Panc1 (cell line): ENCODE data around the gene RPL7L1. TPM values are rescaled to one million over a fixed set of nuclear protein-coding genes. Genes with fewer than 3 reads are reported as not detected.
"Not testable (repeated sequence)": the region's sequence is repeated elsewhere in the genome, so short reads cannot be mapped to it uniquely, and the experiment has no call there.

Experiments
- ATAC-seq: fragments of 200-7000 bp; cut with Tn5 transposase; 2 replicates; pipeline ENCODE4 v1.9.1; 2020; ENCODE audit warnings: mild to moderate bottlenecking, moderate library complexity
- BruUV-seq: library from RNA; stranded (reverse); fragments of 400-500 nt; replicated peaks from 2 replicates; lab custom pipeline; 2021; lab: Mats Ljungman, UMichigan
- CTCF ChIA-PET: fragments of 300-600 bp; sonication (Branson Sonifier 250); formaldehyde crosslinking; loops from one replicate; lab custom pipeline; 2022; ENCODE audit warnings: antibody characterized with exemption; lab: Charles Lee
- POLR2A ChIA-PET: fragments of 300-600 bp; sonication (Branson Sonifier 250); formaldehyde crosslinking; loops from one replicate; lab custom pipeline; 2022; ENCODE audit warnings: antibody characterized with exemption; lab: Charles Lee
- DNase-seq: peaks from one replicate; pipeline ENCODE4 v3.0.0-alpha.2; 2010; ENCODE audit warnings: low read depth, low spot score
- H3K27ac ChIP-seq: 2 replicates; pipeline ENCODE4 v1.5.1; 2011; ENCODE audit warnings: mild to moderate bottlenecking, low read length, inconsistent platforms
- H3K27me3 ChIP-seq: fragments of 200-500 bp; sonication (Bioruptor generic); 2 replicates; pipeline ENCODE4 v1.6.0; 2014; ENCODE audit warnings: low read length, inconsistent platforms; ENCODE audit not compliant: control insufficient read depth, insufficient read depth
- H3K36me3 ChIP-seq: fragments of 200-500 bp; sonication (Bioruptor generic); 2 replicates; pipeline ENCODE4 v1.5.1; 2014; ENCODE audit warnings: inconsistent platforms, mild to moderate bottlenecking, low read length, moderate library complexity; ENCODE audit not compliant: control insufficient read depth, insufficient read depth
- H3K4me1 ChIP-seq: 2 replicates; pipeline ENCODE4 v1.5.1; 2011; ENCODE audit warnings: inconsistent platforms, mild to moderate bottlenecking, low read length, moderate library complexity; ENCODE audit not compliant: control insufficient read depth, insufficient read depth
- H3K4me3 ChIP-seq, 2 experiments: 2 replicates each; pipeline ENCODE4 v1.5.1; 2011 to 2012; ENCODE audit warnings: low read depth in 2 of 2, low read length in 2 of 2, mild to moderate bottlenecking in 2 of 2, inconsistent platforms in 1 of 2, moderate library complexity in 1 of 2
- H3K9me3 ChIP-seq: fragments of 200-500 bp; sonication (Bioruptor generic); 2 replicates; pipeline ENCODE4 v1.5.1; 2014; ENCODE audit warnings: low read depth, mild to moderate bottlenecking, inconsistent platforms, low read length, moderate library complexity; ENCODE audit not compliant: control insufficient read depth, insufficient read depth
- POLR2AphosphoS5 ChIP-seq: IDR thresholded peaks from 2 replicates; pipeline ENCODE4 v1.6.1; 2012; ENCODE audit warnings: mild to moderate bottlenecking, low read depth, low read length, moderate library complexity
- SIN3A ChIP-seq: IDR thresholded peaks from 2 replicates; pipeline ENCODE4 v1.6.1; 2012; ENCODE audit warnings: low read depth, mild to moderate bottlenecking, low read length, moderate library complexity, borderline replicate concordance; ENCODE audit not compliant: insufficient read depth
- TCF7L2 ChIP-seq: IDR thresholded peaks from 2 replicates; pipeline ENCODE4 v1.6.1; 2011; ENCODE audit warnings: mild to moderate bottlenecking, low read depth, low read length, inconsistent platforms
- in situ Hi-C: cut with HindIII; loops from 2 replicates; pipeline ENCODE4 v1.10.0; 2016; ENCODE audit warnings: low sequenced_read_pairs, low pct_unique_long_range_greater_than_20kb
- intact Hi-C: fragments of 100-400 bp; cut with micrococcal nuclease; formaldehyde crosslinking; loops from one replicate; pipeline ENCODE4 v1.10.0; 2022; ENCODE audit not compliant: unreplicated experiment
- total RNA-seq: library from RNA; stranded (reverse); gene quantifications from one replicate; pipeline ENCODE4 v1.2.1, GENCODE V29; 2021; ENCODE audit not compliant: unreplicated experiment
- TF ChIP-seq, protein P1 (sequence below): fragments of 450-650 bp; IDR thresholded peaks from 2 replicates; pipeline ENCODE4 v1.5.1; 2017; ENCODE audit warnings: mild to moderate bottlenecking
- TF ChIP-seq, protein P2 (sequence below), 2 experiments: IDR thresholded peaks; 2 replicates each; pipeline ENCODE4 v1.6.1; 2011 to 2012; ENCODE audit warnings: low read depth in 2 of 2, control low read depth in 1 of 2, low read length in 1 of 2, mild to moderate bottlenecking in 1 of 2, moderate library complexity in 1 of 2; ENCODE audit not compliant: insufficient read depth in 1 of 2

The RPL7L1 gene
- total RNA-seq, 1 experiment from 2014 or later = 109 TPM

DNA sequence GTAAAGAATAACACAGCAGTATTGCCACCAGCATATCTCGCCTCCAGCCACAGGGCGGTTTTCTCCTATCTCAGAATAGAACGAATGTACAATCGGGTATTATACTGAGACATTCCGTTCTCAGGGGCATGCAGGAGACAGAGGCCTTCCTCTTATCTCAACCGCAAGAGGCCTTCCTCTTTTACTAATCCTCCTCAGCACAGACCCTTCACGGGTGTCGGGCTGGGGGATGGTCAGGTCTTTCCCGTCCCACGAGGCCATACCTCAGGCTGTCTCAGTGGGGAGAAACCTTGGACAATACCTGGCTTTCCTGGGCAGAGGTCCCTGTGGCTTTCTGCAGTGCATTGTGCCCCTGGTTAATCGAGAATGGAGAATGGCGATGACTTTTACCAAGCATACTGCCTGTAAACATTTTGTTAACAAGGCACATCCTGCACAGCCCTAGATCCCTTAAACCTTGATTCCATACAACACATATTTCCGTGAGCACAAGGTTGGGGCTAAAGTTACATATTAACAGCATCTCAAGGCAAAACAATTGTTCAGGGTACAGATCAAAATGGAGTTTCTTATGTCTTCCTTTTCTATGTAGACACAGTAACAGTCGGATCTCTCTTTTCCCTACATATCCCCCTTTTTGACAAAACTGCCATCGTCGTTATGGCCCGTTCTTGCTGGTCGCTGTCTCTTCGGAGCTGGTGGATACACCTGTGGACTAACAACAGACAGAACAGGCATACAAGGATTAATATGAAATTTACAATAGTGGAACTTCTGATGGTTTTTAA is 14.8 kb downstream of the RPL7L1 start:
- H3K4me1 ChIP-seq, H3K4me3 ChIP-seq, intact Hi-C loops, POLR2A ChIA-PET, H3K36me3 ChIP-seq, ATAC-seq, BruUV-seq, H3K27me3 ChIP-seq, in situ Hi-C loops, H3K9me3 ChIP-seq, H3K27ac ChIP-seq, DNase-seq, CTCF ChIA-PET: not testable (repeated sequence)

DNA sequence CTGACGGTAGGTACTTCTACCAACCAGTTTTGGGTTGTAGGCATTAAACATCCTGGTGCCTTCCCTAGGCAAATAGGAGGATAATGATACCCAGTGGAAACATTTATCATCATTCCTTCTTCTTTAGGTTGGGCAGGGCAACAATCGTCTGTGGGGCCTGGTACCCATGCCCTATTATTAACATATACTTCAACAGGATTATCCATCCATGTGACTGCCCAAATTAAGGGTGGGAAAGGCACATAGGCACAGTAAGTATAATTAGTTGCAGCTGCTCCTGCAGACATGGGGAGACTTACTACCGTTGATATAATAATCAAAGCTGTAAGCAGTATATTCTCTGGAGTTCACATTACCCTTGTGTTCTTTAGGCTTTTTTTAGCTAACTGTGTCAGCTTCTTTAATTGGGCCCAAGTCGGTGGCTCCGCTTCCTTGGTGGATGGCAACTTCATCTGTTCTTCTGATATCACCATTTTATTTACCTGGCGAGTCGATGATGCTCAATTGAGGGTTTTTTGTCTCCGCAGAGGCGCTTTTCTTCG is 16.8 kb downstream of the RPL7L1 start:
- POLR2A ChIA-PET = no interaction called here

More for the DNA sequence above, 16.8 kb downstream of the RPL7L1 start:
- Histone ChIP-seq H3K4me1 (no peaks in the 10 kb centered on the region), H3K27ac (no peak overlapping the region), H3K9me3 (no peaks in the 10 kb centered on the region), H3K27me3 (no peaks in the 10 kb centered on the region), H3K4me3 (no peak overlapping the region), H3K36me3 (no peaks in the 10 kb centered on the region)
- CTCF ChIA-PET = interaction anchor here (0.6 kb wide), 1 partner anchor 89 kb away, joined by 3 read pairs; no protein-coding TSS in a partner anchor
- BruUV-seq = no TSS peak
- in situ Hi-C loops = no loop called here
- ATAC-seq = no peak
- intact Hi-C loops = no loop called here
- no peak for DNase-seq
- TF ChIP-seq, protein P1, sequence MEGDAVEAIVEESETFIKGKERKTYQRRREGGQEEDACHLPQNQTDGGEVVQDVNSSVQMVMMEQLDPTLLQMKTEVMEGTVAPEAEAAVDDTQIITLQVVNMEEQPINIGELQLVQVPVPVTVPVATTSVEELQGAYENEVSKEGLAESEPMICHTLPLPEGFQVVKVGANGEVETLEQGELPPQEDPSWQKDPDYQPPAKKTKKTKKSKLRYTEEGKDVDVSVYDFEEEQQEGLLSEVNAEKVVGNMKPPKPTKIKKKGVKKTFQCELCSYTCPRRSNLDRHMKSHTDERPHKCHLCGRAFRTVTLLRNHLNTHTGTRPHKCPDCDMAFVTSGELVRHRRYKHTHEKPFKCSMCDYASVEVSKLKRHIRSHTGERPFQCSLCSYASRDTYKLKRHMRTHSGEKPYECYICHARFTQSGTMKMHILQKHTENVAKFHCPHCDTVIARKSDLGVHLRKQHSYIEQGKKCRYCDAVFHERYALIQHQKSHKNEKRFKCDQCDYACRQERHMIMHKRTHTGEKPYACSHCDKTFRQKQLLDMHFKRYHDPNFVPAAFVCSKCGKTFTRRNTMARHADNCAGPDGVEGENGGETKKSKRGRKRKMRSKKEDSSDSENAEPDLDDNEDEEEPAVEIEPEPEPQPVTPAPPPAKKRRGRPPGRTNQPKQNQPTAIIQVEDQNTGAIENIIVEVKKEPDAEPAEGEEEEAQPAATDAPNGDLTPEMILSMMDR = no peak
- TF ChIP-seq TCF7L2 (no peak), SIN3A (no peak), POLR2AphosphoS5 (no peak)
- TF ChIP-seq, protein P2, sequence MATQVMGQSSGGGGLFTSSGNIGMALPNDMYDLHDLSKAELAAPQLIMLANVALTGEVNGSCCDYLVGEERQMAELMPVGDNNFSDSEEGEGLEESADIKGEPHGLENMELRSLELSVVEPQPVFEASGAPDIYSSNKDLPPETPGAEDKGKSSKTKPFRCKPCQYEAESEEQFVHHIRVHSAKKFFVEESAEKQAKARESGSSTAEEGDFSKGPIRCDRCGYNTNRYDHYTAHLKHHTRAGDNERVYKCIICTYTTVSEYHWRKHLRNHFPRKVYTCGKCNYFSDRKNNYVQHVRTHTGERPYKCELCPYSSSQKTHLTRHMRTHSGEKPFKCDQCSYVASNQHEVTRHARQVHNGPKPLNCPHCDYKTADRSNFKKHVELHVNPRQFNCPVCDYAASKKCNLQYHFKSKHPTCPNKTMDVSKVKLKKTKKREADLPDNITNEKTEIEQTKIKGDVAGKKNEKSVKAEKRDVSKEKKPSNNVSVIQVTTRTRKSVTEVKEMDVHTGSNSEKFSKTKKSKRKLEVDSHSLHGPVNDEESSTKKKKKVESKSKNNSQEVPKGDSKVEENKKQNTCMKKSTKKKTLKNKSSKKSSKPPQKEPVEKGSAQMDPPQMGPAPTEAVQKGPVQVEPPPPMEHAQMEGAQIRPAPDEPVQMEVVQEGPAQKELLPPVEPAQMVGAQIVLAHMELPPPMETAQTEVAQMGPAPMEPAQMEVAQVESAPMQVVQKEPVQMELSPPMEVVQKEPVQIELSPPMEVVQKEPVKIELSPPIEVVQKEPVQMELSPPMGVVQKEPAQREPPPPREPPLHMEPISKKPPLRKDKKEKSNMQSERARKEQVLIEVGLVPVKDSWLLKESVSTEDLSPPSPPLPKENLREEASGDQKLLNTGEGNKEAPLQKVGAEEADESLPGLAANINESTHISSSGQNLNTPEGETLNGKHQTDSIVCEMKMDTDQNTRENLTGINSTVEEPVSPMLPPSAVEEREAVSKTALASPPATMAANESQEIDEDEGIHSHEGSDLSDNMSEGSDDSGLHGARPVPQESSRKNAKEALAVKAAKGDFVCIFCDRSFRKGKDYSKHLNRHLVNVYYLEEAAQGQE (IDR thresholded peaks at IDR 0.05; ENCODE audit: insufficient read depth in 1 of 2, low read depth in 2 of 2, low read length in 1 of 2) = no peak
